Mesenchymal stem cell (in vitro differentiated cells and primary cell): Measurements from ENCODE around the gene SCD.
A peak's percentile ranks its signal among the peaks of the same experiment; 100 is the strongest.

Source experiments
- DNase-seq: peaks from one replicate; pipeline ENCODE4 v3.0.0-alpha.2; 2013
- H2AFZ ChIP-seq: one replicate; pipeline ENCODE4 v1.6.1; 2013; ENCODE audit warnings: low read depth, mild to moderate bottlenecking, control low read depth, inconsistent platforms, low read length, moderate library complexity
- H2AK5ac ChIP-seq: 2 replicates; pipeline ENCODE4 v1.6.1; 2013; ENCODE audit warnings: low read length, moderate library complexity, mild to moderate bottlenecking, inconsistent platforms; ENCODE audit not compliant: severe bottlenecking
- H2BK120ac ChIP-seq: one replicate; pipeline ENCODE4 v1.6.1; 2013; ENCODE audit warnings: low read depth, mild to moderate bottlenecking, inconsistent platforms, low read length, moderate library complexity
- H2BK12ac ChIP-seq, 2 experiments: one replicate each; pipeline ENCODE4 v1.6.1; 2013; ENCODE audit warnings: inconsistent platforms in 2 of 2, low read length in 2 of 2, mild to moderate bottlenecking in 2 of 2, moderate library complexity in 2 of 2, control low read depth in 1 of 2
- H2BK15ac ChIP-seq: one replicate; pipeline ENCODE4 v1.6.1; 2013; ENCODE audit warnings: mild to moderate bottlenecking, low read depth, inconsistent platforms; ENCODE audit not compliant: poor library complexity, severe bottlenecking
- H2BK5ac ChIP-seq: 2 replicates; pipeline ENCODE4 v1.6.1; 2013; ENCODE audit warnings: low read depth, mild to moderate bottlenecking, low read length, control low read depth, inconsistent platforms; ENCODE audit not compliant: poor library complexity, severe bottlenecking
- H3K14ac ChIP-seq, 2 experiments: one replicate each; pipeline ENCODE4 v1.6.1; 2013; ENCODE audit warnings: inconsistent platforms in 2 of 2, low read length in 2 of 2, control low read depth in 1 of 2, mild to moderate bottlenecking in 1 of 2, moderate library complexity in 1 of 2
- H3K18ac ChIP-seq, 2 experiments: one replicate each; pipeline ENCODE4 v1.6.1; 2013; ENCODE audit warnings: inconsistent platforms in 2 of 2, low read length in 2 of 2, control low read depth in 1 of 2, low read depth in 1 of 2, mild to moderate bottlenecking in 1 of 2
- H3K23ac ChIP-seq, 2 experiments: one replicate each; pipeline ENCODE4 v1.6.1; 2013; ENCODE audit warnings: inconsistent platforms in 2 of 2, low read length in 2 of 2, mild to moderate bottlenecking in 2 of 2, moderate library complexity in 2 of 2, control low read depth in 1 of 2
- H3K27ac ChIP-seq: 2 replicates; pipeline ENCODE4 v1.5.1; 2013; ENCODE audit warnings: mild to moderate bottlenecking, moderate library complexity, low read length, control low read depth, inconsistent platforms; ENCODE audit not compliant: poor library complexity, severe bottlenecking
- H3K27me3 ChIP-seq, 2 experiments: 2 replicates each; pipeline versions ENCODE4 v1.6.1 to v1.7.0; 2013; ENCODE audit warnings: low read length in 2 of 2, mild to moderate bottlenecking in 2 of 2, moderate library complexity in 2 of 2, control low read depth in 1 of 2, inconsistent platforms in 1 of 2; ENCODE audit not compliant: control insufficient read depth in 1 of 2, insufficient read depth in 1 of 2
- H3K36me3 ChIP-seq, 2 experiments: 2 replicates each; pipeline versions ENCODE4 v1.6.1 to v1.7.0; 2013; ENCODE audit warnings: low read length in 2 of 2, control low read depth in 1 of 2, inconsistent platforms in 1 of 2, low read depth in 1 of 2, mild to moderate bottlenecking in 1 of 2; ENCODE audit not compliant: insufficient read depth in 2 of 2, control insufficient read depth in 1 of 2
- H3K4ac ChIP-seq, 2 experiments: one replicate each; pipeline ENCODE4 v1.6.1; 2013; ENCODE audit warnings: inconsistent platforms in 2 of 2, low read length in 2 of 2, mild to moderate bottlenecking in 2 of 2, moderate library complexity in 2 of 2, control low read depth in 1 of 2, low read depth in 1 of 2
- H3K4me1 ChIP-seq: 2 replicates; pipeline ENCODE4 v1.6.1; 2013; ENCODE audit warnings: low read depth, low read length, control low read depth; ENCODE audit not compliant: control insufficient read depth, insufficient read depth
- H3K4me2 ChIP-seq: 2 replicates; pipeline ENCODE4 v1.6.1; 2013; ENCODE audit warnings: low read length, mild to moderate bottlenecking, inconsistent platforms; ENCODE audit not compliant: poor library complexity, severe bottlenecking
- H3K4me3 ChIP-seq, 2 experiments: 2 replicates each; pipeline versions ENCODE4 v1.5.1 to v1.7.0; 2013; ENCODE audit warnings: low read length in 2 of 2, mild to moderate bottlenecking in 2 of 2, control low read depth in 1 of 2, low read depth in 1 of 2; ENCODE audit not compliant: insufficient read depth in 1 of 2
- H3K79me1 ChIP-seq: replicated peaks from 2 replicates; pipeline ENCODE4 v1.6.1; 2013; ENCODE audit warnings: mild to moderate bottlenecking, control low read depth, low read length, inconsistent platforms; ENCODE audit not compliant: poor library complexity, severe bottlenecking
- H3K9ac ChIP-seq: 2 replicates; pipeline ENCODE4 v1.7.0; 2013; ENCODE audit warnings: mild to moderate bottlenecking, low read length, moderate library complexity
- H3K9me3 ChIP-seq: 2 replicates; pipeline ENCODE4 v1.7.0; 2013; ENCODE audit warnings: mild to moderate bottlenecking, low read length; ENCODE audit not compliant: control insufficient read depth
- H4K8ac ChIP-seq: one replicate; pipeline ENCODE4 v1.6.1; 2013; ENCODE audit warnings: inconsistent platforms, mild to moderate bottlenecking, low read length, moderate library complexity
- H4K91ac ChIP-seq: one replicate; pipeline ENCODE4 v1.6.1; 2013; ENCODE audit warnings: mild to moderate bottlenecking, low read length, inconsistent platforms
- WGBS: methylation state at CpG from one replicate; pipeline ENCODE4 v1.1.7; 2013; ENCODE audit warnings: mixed read lengths; 5-methylcytosine and 5-hydroxymethylcytosine counted together

The SCD gene

GRCh38 chr10:100353770-100354485, 6.9 kb downstream of the SCD start:
- no peaks in the 10 kb centered on the region for H3K27me3 ChIP-seq
- H4K91ac ChIP-seq = no peak overlapping the region
- H3K23ac ChIP-seq = no peak overlapping the region
- no peak overlapping the region for H3K9ac ChIP-seq
- no peak for DNase-seq
- no peak overlapping the region for H3K14ac ChIP-seq
- no peak overlapping the region for H3K4me3 ChIP-seq
- H2AFZ ChIP-seq = no peak overlapping the region
- no peak overlapping the region for H2BK15ac ChIP-seq
- no peak overlapping the region for H2BK12ac ChIP-seq
- no peak overlapping the region for H3K18ac ChIP-seq
- H2AK5ac ChIP-seq = no peak overlapping the region
- H3K4ac ChIP-seq = no peak overlapping the region
- H4K8ac ChIP-seq = no peak overlapping the region
- WGBS = 99% methylated on average over 5 of the region's 6 CpGs
- H2BK120ac ChIP-seq = no peak overlapping the region
- H3K79me1 ChIP-seq = peaks cover 34% of the 10 kb centered on the region
- no peak overlapping the region for H3K4me2 ChIP-seq
- no peak overlapping the region for H2BK5ac ChIP-seq
- H3K27ac ChIP-seq = no peak overlapping the region
- peaks cover 7% of the 10 kb centered on the region for H3K4me1 ChIP-seq
- H3K9me3 ChIP-seq = no peaks in the 10 kb centered on the region
- H3K36me3 ChIP-seq = peaks cover 45 to 92% of the 10 kb centered on the region in 2 experiments

GRCh38 chr10:100355086-100355485, 8.1 kb downstream of the SCD start:
- Histone ChIP-seq H3K27ac (no peak overlapping the region), H2BK120ac (no peak overlapping the region), H3K4me1 (peaks cover 4% of the 10 kb centered on the region), H4K8ac (no peak overlapping the region), H3K36me3 (peaks cover 38 to 92% of the 10 kb centered on the region in 2 experiments), H2BK15ac (no peak overlapping the region), H2BK5ac (no peak overlapping the region), H3K4me3 (no peak overlapping the region), H3K9ac (no peak overlapping the region), H3K79me1 (peaks cover 25% of the 10 kb centered on the region), H3K27me3 (no peaks in the 10 kb centered on the region), H3K4ac (no peak overlapping the region), H2AK5ac (no peak overlapping the region), H3K23ac (no peak overlapping the region), H2BK12ac (no peak overlapping the region), H3K9me3 (no peaks in the 10 kb centered on the region), H3K4me2 (no peak overlapping the region), H3K18ac (no peak overlapping the region), H3K14ac (no peak overlapping the region), H2AFZ (no peak overlapping the region), H4K91ac (no peak overlapping the region)
- WGBS = 94% methylated on average over 4 of the region's 4 CpGs
- no peak for DNase-seq

DNA sequence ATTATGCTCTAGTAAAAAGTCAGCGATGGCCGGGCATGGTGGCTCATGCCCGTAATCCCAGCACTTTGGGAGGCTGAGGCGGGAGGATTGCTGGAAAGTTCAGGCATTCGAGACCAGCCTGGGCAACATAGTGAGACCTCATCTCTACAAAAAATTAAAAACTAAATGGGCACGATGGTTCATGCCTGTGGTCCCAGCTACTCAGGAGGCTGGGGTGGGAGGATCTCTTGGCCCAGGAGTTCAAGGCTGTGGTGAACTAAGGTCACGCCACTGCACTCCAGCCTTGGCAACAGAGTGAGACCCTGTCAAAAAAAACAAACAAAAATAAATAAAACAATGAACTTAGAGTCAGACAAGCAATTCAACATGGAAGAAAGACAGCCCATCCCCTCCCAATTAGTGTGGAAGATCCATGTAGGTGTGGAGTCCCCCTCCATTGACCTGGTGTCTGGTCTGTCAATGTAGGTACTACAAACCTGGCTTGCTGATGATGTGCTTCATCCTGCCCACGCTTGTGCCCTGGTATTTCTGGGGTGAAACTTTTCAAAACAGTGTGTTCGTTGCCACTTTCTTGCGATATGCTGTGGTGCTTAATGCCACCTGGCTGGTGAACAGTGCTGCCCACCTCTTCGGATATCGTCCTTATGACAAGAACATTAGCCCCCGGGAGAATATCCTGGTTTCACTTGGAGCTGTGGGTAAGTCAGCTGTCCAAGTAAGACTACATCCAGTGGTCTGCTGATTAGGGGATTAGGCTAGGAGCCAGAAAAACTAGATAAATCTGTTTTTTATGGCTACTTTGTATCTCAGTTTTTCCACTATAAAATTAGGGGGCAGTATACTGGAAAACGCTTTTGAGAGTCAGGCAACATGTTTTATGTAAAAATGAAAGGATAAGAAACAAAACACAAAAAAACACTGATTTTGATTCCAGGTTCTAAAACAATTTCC, 9.3 kb downstream of the SCD start:
- WGBS = 95% methylated on average over 13 of the region's 14 CpGs
- no peak overlapping the region for H2AFZ ChIP-seq
- peak overlapping the region in 1 of 2 experiments; percentile 51 for H2BK12ac ChIP-seq
- no peak overlapping the region for H4K91ac ChIP-seq
- H3K27me3 ChIP-seq = no peaks in the 10 kb centered on the region
- DNase-seq = no peak
- no peak overlapping the region for H3K4me3 ChIP-seq
- H3K9ac ChIP-seq = no peak overlapping the region
- no peak overlapping the region for H2BK120ac ChIP-seq
- H3K4me2 ChIP-seq = no peak overlapping the region
- no peak overlapping the region for H2BK15ac ChIP-seq
- H3K18ac ChIP-seq = no peak overlapping the region
- H3K36me3 ChIP-seq = peaks cover 42 to 92% of the 10 kb centered on the region in 2 experiments
- peaks cover 17% of the 10 kb centered on the region for H3K79me1 ChIP-seq
- peaks cover 1% of the 10 kb centered on the region for H3K4me1 ChIP-seq
- H2AK5ac ChIP-seq = no peak overlapping the region
- H3K14ac ChIP-seq = no peak overlapping the region
- H2BK5ac ChIP-seq = no peak overlapping the region
- no peak overlapping the region for H4K8ac ChIP-seq
- H3K27ac ChIP-seq = no peak overlapping the region
- no peak overlapping the region for H3K23ac ChIP-seq
- no peak overlapping the region for H3K4ac ChIP-seq
- H3K9me3 ChIP-seq = no peaks in the 10 kb centered on the region
